B cell (primary cell): ENCODE results near the gene TCF23. TPM values are rescaled to one million over a fixed set of nuclear protein-coding genes. Genes with fewer than 3 reads are reported as not detected.

Source experiments
- ATAC-seq: fragments of 200-7000 bp; cut with Tn5 transposase; one replicate; pipeline ENCODE4 v1.10.0; 2021; ENCODE audit warnings: low read depth, mild to moderate bottlenecking, moderate number of reproducible peaks, moderate library complexity
- CTCF ChIA-PET: fragments of 350-600 bp; sonication (Branson Sonifier 250); formaldehyde crosslinking; loops from one replicate; lab custom pipeline; 2021; ENCODE audit warnings: antibody characterized with exemption, inconsistent platforms; lab: Charles Lee
- POLR2A ChIA-PET: fragments of 350-600 bp; sonication (Branson Sonifier 250); formaldehyde crosslinking; loops from one replicate; lab custom pipeline; 2021; ENCODE audit warnings: antibody characterized with exemption; lab: Charles Lee
- DNase-seq: peaks from one replicate; pipeline ENCODE4 v3.0.0; 2013
- H2AFZ ChIP-seq: 2 replicates; pipeline ENCODE4 v1.6.1; 2012; ENCODE audit warnings: mild to moderate bottlenecking, low read depth, low read length; ENCODE audit not compliant: insufficient read depth, poor library complexity, severe bottlenecking
- H3K27ac ChIP-seq, 2 donors: 1 replicate in 1 of 2; 2 replicates in 1 of 2; pipeline ENCODE4 v1.5.1; 2012 to 2013; ENCODE audit warnings: low read length in 2 of 2, mild to moderate bottlenecking in 2 of 2, moderate library complexity in 1 of 2
- H3K27me3 ChIP-seq, 4 experiments: fragments of 200-600 bp in 1 of 4; sonication (generic) in 1 of 4; replicated peaks in 1 of 4; 1 replicate in 2 of 4; 2 replicates in 2 of 4; pipeline versions ENCODE4 v1.6.1 to v1.7.0; 2013 to 2016; ENCODE audit warnings: low read length in 3 of 4, mild to moderate bottlenecking in 2 of 4, mixed read lengths in 1 of 4, moderate library complexity in 1 of 4; ENCODE audit not compliant: insufficient read depth in 4 of 4, control insufficient read depth in 3 of 4; ENCODE audit errors: control extremely low read depth in 1 of 4
- H3K36me3 ChIP-seq, 2 experiments: replicated peaks in 1 of 2; 1 replicate in 1 of 2; 2 replicates in 1 of 2; pipeline versions ENCODE4 v1.6.1 to v1.7.1; 2013; ENCODE audit warnings: low read length in 1 of 2; ENCODE audit not compliant: insufficient read depth in 2 of 2, control insufficient read depth in 1 of 2; ENCODE audit errors: control extremely low read depth in 1 of 2, extremely low read depth in 1 of 2
- H3K4me1 ChIP-seq, 2 donors: fragments of 200-600 bp in 1 of 2; sonication (generic) in 1 of 2; 1 replicate in 1 of 2; 2 replicates in 1 of 2; pipeline versions ENCODE4 v1.5.1 to v1.6.1; 2013 to 2017; ENCODE audit warnings: low read length in 2 of 2; ENCODE audit not compliant: control insufficient read depth in 2 of 2, insufficient read depth in 2 of 2
- H3K4me2 ChIP-seq: replicated peaks from 2 replicates; pipeline ENCODE3; 2012; ENCODE audit warnings: mild to moderate bottlenecking, low read depth, low read length; ENCODE audit not compliant: poor library complexity, severe bottlenecking
- H3K4me3 ChIP-seq, 5 experiments: fragments of 200-600 bp in 1 of 5; sonication (generic) in 1 of 5; 1 replicate in 3 of 5; 2 replicates in 2 of 5; pipeline versions ENCODE4 v1.5.1 to v1.7.0; 2011 to 2016; ENCODE audit warnings: low read length in 4 of 5, mild to moderate bottlenecking in 4 of 5, low read depth in 2 of 5, control low read depth in 1 of 5, moderate library complexity in 1 of 5; ENCODE audit not compliant: insufficient read depth in 1 of 5; ENCODE audit errors: control extremely low read depth in 1 of 5, extremely low read depth in 1 of 5
- H3K79me2 ChIP-seq: fragments of 200-600 bp; sonication (generic); one replicate; pipeline ENCODE4 v1.6.0; 2016; ENCODE audit warnings: low read length; ENCODE audit not compliant: control insufficient read depth, insufficient read depth
- H3K9ac ChIP-seq: fragments of 200-600 bp; sonication (generic); 2 replicates; pipeline ENCODE4 v1.6.1; 2017; ENCODE audit warnings: mild to moderate bottlenecking, low read length, moderate library complexity
- H3K9me3 ChIP-seq, 3 donors: one replicate each; pipeline versions ENCODE4 v1.6.1 to v1.7.1; 2013; ENCODE audit warnings: low read length in 2 of 3; ENCODE audit not compliant: control insufficient read depth in 2 of 3, insufficient read depth in 1 of 3; ENCODE audit errors: control extremely low read depth in 1 of 3
- H4K20me1 ChIP-seq: 2 replicates; pipeline ENCODE4 v1.6.0; 2012; ENCODE audit warnings: mild to moderate bottlenecking, low read length; ENCODE audit not compliant: insufficient read depth, control insufficient read depth, poor library complexity, severe bottlenecking
- H3K27ac Mint-ChIP-seq: one replicate; pipeline ENCODE4 v1.8.0; 2021; ENCODE audit warnings: mixed read lengths
- H3K27me3 Mint-ChIP-seq: one replicate; pipeline ENCODE4 v1.8.0; 2021; ENCODE audit warnings: mixed read lengths
- H3K4me1 Mint-ChIP-seq: one replicate; pipeline ENCODE4 v1.8.0; 2021; ENCODE audit warnings: mixed read lengths
- H3K4me3 Mint-ChIP-seq: one replicate; pipeline ENCODE4 v1.8.0; 2021; ENCODE audit warnings: mixed read lengths
- H3K9me3 Mint-ChIP-seq: one replicate; pipeline ENCODE4 v1.8.0; 2022; ENCODE audit warnings: mixed read lengths; ENCODE audit not compliant: insufficient read depth
- CTCF ChIP-seq: fragments of 200-600 bp; IDR thresholded peaks from one replicate; pipeline ENCODE4 v1.8.0; 2022; ENCODE audit warnings: antibody characterized with exemption, mild to moderate bottlenecking
- EZH2 ChIP-seq: IDR thresholded peaks from 2 replicates; pipeline ENCODE4 v1.6.1; 2012; ENCODE audit warnings: borderline replicate concordance, low read depth, mild to moderate bottlenecking, moderate library complexity, low read length; ENCODE audit not compliant: insufficient read depth, poor library complexity, severe bottlenecking
- WGBS: methylation state at CpG from one replicate; pipeline ENCODE4 v1.1.5; 2013; ENCODE audit warnings: missing lambda C conversion rate; ENCODE audit not compliant: insufficient coverage; 5-methylcytosine and 5-hydroxymethylcytosine counted together
- intact Hi-C: fragments of 100-400 bp; cut with micrococcal nuclease; formaldehyde crosslinking; loops from one replicate; pipeline ENCODE4 v1.10.0; 2022
- polyA minus RNA-seq: library from RNA; depleted of rRNA, polyadenylated mRNA; stranded (reverse); fragments of >200 nt; gene quantifications from 2 replicates; pipeline ENCODE4 v1.2.3, GENCODE V29; 2012
- polyA plus RNA-seq: library from polyadenylated mRNA; depleted of rRNA; stranded (reverse); fragments of >200 nt; gene quantifications from 2 replicates; pipeline ENCODE4 v1.2.3, GENCODE V29; 2012
- total RNA-seq, 2 donors: library from RNA; stranded (reverse); fragments of 120-200 nt in 1 of 2; gene quantifications; 1 replicate in 1 of 2; 2 replicates in 1 of 2; pipeline versions ENCODE4 v1.2.3 to v1.2.4, GENCODE V29; 2013 to 2022

Gene TCF23
- total RNA-seq: 0.10 TPM in 1 of 2 replicates, not detected in the other
- total RNA-seq (2013): under 0.01 TPM
- not detected in 2 replicates for polyA plus RNA-seq
- polyA minus RNA-seq: not detected in 2 replicates

GRCh38 chr2:27148801-27149439 is at the start of gene TCF23:
Gene TCF23 (plus strand): TSS chr2:27149004. CDS start chr2:27149134, 130 bp downstream.
- 90% methylated on average over 12 of the region's 12 CpGs for WGBS
- Histone ChIP-seq H3K4me3 (no peak within 1 kb of the TSS), H2AFZ (no peak within 1 kb of the TSS), H3K36me3 (no peaks in the 10 kb centered on the region), H3K9me3 (no peaks in the 10 kb centered on the region), H3K9ac (no peak within 1 kb of the TSS), H3K27me3 (peaks cover 0 to 3% (median 0%) of the 10 kb centered on the region in 4 experiments), H4K20me1 (no peaks in the 10 kb centered on the region), H3K4me2 (no peak within 1 kb of the TSS), H3K27ac (no peak within 1 kb of the TSS), H3K4me1 (no peaks in the 10 kb centered on the region), H3K79me2 (no peaks in the 10 kb centered on the region)
- peaks cover 18% of the 10 kb centered on the region for H3K27me3 Mint-ChIP-seq
- no peaks in the 10 kb centered on the region for H3K4me1 Mint-ChIP-seq
- no peak within 1 kb of the TSS for H3K4me3 Mint-ChIP-seq
- POLR2A ChIA-PET: interaction anchor here (1.0 kb wide), 1 partner anchor 13 kb away, joined by 3 read pairs; no protein-coding TSS in a partner anchor
- H3K9me3 Mint-ChIP-seq: no peaks in the 10 kb centered on the region
- no peak for DNase-seq
- no peak for ATAC-seq
- TF ChIP-seq EZH2: no peak
- TF ChIP-seq CTCF: no peak
- CTCF ChIA-PET: no interaction called here
- H3K27ac Mint-ChIP-seq: no peak within 1 kb of the TSS
- intact Hi-C loops: no loop called here

- DNase-seq: no peak
- ATAC-seq: no peak
- Histone ChIP-seq H3K27me3 (no peaks in the 10 kb centered on the region), H3K9me3 (no peaks in the 10 kb centered on the region), H4K20me1 (no peaks in the 10 kb centered on the region), H3K36me3 (no peaks in the 10 kb centered on the region), H3K79me2 (no peaks in the 10 kb centered on the region), H3K4me1 (peaks cover 6 to 9% of the 10 kb centered on the region in 2 donors), H2AFZ (no peak overlapping the region), H3K27ac (no peak overlapping the region), H3K4me2 (no peak overlapping the region), H3K4me3 (no peak overlapping the region), H3K9ac (no peak overlapping the region)
- POLR2A ChIA-PET: no interaction called here
- no peak for TF ChIP-seq EZH2
- no peak for TF ChIP-seq CTCF
- H3K9me3 Mint-ChIP-seq: no peaks in the 10 kb centered on the region
- intact Hi-C loops: loop anchor here (5.0 kb wide), 1 partner anchor 583 kb away; no protein-coding TSS in a partner anchor
- H3K27ac Mint-ChIP-seq: no peak overlapping the region
- CTCF ChIA-PET: interaction anchor here (1.0 to 8.8 kb wide), 7 partner anchors 12 to 205 kb away, joined by 3 to 143 read pairs (median 26); partner anchors contain the start of genes CAD and TRIM54
- 95% methylated on average over 11 of the region's 19 CpGs for WGBS
- H3K4me1 Mint-ChIP-seq: peaks cover 11% of the 10 kb centered on the region
- peaks cover under 1% of the 10 kb centered on the region for H3K27me3 Mint-ChIP-seq
- no peak overlapping the region for H3K4me3 Mint-ChIP-seq
These were observed 49.4 kb upstream of the TCF23 start for GRCh38 chr2:27099334-27099955.
